HG03039 (cell line): ENCODE data around the gene NFAM1.

Experiments
- ATAC-seq: cut with Tn5 transposase; IDR thresholded peaks from one replicate; pipeline ENCODE4 v1.9.1; 2021; ENCODE audit warnings: mild to moderate bottlenecking, moderate library complexity; ENCODE audit not compliant: unreplicated experiment

Gene NFAM1

GRCh38 chr22:42384506-42384905, 47.7 kb downstream of the NFAM1 start:
- ATAC-seq: no peak

DNA sequence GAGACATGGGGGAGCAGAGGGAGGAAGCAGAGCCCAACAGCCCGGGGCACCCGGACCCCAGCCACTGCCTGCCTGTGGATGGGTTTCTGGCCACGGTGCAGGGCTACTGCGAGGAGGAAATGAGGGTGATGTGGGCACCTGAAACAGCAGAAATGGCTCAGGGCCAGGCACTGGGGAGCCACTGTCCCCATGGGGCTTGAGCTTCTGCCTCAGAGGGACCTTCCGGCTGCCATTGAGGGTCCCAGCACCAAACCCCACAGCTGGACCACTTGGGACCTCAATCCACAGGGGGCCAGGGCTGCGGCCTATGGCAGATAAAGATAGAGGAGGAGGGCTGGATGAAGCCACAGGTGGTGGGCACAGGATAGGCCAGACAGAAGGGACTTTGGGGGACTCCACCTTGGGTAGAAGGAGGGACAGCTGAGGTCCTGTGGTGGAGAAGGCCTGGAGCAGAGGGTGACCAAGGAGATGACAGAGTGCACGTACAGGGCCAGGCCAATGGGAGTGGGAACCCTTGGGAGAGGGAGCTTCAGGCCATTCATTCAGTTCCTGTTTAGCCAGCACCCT, 48.3 kb downstream of the NFAM1 start:
- ATAC-seq: no peak

- ATAC-seq: no peak
Measured at GRCh38 chr22:42383287-42383686, 48.9 kb downstream of the NFAM1 start.

DNA sequence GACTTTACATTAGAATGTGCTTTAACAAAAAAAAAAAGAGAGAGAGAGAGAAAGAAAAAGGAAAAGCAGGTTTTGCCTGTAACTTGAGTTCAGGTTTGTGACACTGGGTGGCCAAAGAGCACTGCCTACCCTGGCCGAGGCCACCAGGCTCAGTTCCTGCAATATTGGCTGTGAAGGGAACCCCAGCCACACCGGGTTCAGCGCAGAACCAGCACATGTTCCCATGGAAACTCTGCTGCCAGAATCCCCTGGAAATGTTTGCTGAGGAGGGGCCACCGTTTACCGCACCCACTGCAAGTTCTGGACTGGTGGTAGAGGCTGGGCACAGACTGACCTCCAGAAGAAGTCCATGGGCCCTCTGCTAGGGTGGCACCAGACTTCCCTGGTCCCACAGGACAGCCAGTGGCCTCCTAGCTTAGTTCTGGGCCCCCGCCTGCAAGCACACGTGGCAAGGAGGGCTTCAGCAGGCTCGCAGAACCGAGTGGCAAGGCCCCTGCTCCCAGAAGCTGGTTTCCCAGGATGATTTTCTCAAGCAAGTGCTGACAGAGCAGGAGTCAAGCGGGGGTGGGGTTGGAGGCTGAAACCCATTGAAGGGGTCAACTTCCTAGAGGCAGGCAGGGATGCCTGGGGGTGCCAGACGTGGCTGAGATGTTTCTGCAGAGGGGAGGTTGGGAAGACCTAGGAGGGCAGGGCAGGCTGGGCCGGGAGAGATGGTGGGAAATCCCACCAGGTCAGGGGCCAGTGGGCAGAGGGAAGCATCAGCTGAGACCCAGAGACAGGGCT, 51.2 kb downstream of the NFAM1 start:
- no peak for ATAC-seq

DNA sequence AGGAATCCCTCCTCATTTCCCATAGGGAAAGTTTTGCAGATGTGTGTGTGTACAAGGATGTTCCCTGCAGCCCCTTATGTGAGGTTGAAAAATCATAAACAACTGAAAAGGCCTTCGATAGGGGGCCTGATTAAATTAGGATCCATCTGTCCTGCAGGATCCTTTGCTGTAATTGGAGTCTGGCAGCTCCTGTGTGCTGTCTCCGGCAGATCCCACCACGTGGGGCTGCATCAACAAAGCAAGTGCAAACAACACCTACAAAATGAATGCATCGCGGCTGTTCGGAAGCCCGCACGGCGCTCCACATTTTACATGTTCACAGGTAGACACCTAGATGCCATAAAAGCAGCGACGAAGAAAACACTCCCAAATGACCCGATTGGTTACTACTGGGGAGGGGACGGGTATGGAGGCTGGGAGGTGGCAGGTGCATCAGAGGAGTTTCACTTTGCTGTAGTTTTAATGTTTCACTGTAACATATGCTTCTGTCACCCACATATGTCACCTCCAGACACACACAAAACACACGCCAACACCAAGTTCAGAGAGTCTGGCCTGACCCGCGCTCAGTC, 52.2 kb downstream of the NFAM1 start:
- no peak for ATAC-seq

GRCh38 chr22:42376711-42377554, 55.3 kb downstream of the NFAM1 start:
- ATAC-seq: no peak

DNA sequence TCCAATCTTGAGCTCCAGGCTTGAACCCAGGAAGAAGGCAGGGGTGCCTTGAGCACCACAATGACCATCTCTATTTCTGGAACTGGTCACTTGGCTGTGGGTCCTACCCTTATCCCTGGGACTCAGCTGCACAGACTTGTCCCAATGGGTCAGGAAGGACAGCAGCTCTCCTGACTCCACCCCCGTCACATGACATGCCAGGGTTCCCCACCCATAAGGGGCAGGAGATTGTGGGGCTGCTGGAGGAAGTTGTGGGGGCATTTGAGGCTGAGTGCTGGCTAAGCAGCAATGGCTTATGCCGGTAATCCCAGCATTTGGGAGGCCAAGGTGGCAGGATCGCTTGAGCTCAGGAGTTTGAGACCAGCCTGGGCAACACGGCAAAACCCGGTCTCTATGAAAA, 56.2 kb downstream of the NFAM1 start:
- no peak for ATAC-seq

- ATAC-seq: no peak
Measured at GRCh38 chr22:42372976-42373375, 59.2 kb downstream of the NFAM1 start.

DNA sequence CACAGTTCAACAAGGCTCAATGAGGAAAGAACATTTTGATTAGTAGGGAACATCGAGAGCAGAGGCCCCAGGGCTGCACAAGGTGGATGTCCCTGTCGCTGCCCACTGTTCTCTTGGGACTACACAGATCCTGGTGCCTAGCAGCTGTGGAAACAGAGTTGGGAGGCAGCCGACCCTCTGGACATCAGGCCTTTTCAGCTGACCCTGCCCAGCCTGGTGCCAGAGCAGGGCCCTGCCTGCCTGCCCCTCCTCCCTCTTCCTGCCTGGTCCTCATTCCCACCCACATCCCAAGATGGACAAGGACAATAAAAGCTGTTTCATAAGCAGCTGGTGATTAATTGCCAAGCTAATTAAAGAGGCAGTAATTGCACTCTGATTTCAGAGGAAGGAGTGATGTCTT, 60.7 kb downstream of the NFAM1 start:
- ATAC-seq: no peak

GRCh38 chr22:42371099-42371498, 61.1 kb downstream of the NFAM1 start:
- ATAC-seq: no peak

- ATAC-seq: peak; percentile 89
Measured at GRCh38 chr22:42369250-42370041, 62.8 kb downstream of the NFAM1 start.

- peak; percentile 24 for ATAC-seq
Measured at GRCh38 chr22:42368379-42369249, 63.6 kb downstream of the NFAM1 start.

- no peak for ATAC-seq
Measured at GRCh38 chr22:42367980-42368378, 64.2 kb downstream of the NFAM1 start.

- no peak for ATAC-seq
Measured at GRCh38 chr22:42366806-42367581, 65.2 kb downstream of the NFAM1 start.

- no peak for ATAC-seq
Measured at GRCh38 chr22:42365942-42366695, 66.1 kb downstream of the NFAM1 start.

GRCh38 chr22:42365111-42365865, 66.9 kb downstream of the NFAM1 start:
- ATAC-seq: no peak

- ATAC-seq: no peak
Measured at GRCh38 chr22:42364604-42365110, 67.5 kb downstream of the NFAM1 start.
